RWPE1 (cell line): ENCODE data around the gene AMER2.

Experiments
- CTCF ChIA-PET: fragments of 350-600 bp; sonication (Branson Sonifier 250); formaldehyde crosslinking; extraction: SDS; loops from one replicate; lab custom pipeline; 2021; lab: Yijun Ruan, JAX
- POLR2A ChIA-PET: fragments of 400-600 bp; formaldehyde crosslinking; extraction: SDS; loops from one replicate; lab custom pipeline; 2020; ENCODE audit warnings: antibody characterized with exemption; ENCODE audit not compliant: low non-redundant PET; lab: Yijun Ruan, JAX
- DNase-seq: peaks from one replicate; pipeline ENCODE4 v3.0.0; 2012; ENCODE audit warnings: low spot score
- H3K27ac ChIP-seq: fragments of 450-650 bp; 2 replicates; pipeline ENCODE4 v1.5.1; 2017
- CTCF ChIP-seq: fragments of 450-650 bp; conservative IDR thresholded peaks from 2 replicates; pipeline ENCODE4 v1.5.1; 2017; ENCODE audit warnings: low read depth, mild to moderate bottlenecking

The AMER2 gene

DNA sequence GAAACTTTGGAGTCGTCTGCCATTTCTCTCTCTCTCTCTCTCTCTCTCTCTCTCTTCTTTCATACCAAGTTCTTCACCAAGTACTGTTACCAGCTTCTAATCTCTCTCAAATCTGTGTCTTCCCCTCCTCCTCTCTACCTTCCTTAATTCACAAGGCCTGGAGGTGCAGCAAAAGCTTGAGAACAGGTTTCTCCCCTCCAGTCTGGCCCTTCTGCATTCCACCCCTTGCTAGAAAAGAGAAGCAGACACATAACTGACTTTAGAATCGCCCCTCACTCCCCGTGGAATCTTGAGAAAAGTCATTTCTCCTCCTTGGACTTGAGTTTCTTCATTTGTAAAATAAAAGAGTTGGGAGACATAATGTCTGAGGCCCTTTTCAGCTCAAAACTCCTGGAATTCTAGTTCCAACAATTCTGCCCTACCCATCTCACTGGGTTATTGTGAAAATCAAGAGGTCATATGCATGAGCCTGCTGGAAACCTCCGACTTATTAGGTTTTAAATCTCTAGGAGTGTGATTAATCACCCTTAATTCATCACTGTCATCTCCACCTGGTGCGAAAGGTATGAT, 20.4 kb downstream of the AMER2 start:
- POLR2A ChIA-PET: no interaction called here
- DNase-seq: no peak
- H3K27ac ChIP-seq: no peak overlapping the region
- no peak for TF ChIP-seq CTCF
- CTCF ChIA-PET: no interaction called here

DNA sequence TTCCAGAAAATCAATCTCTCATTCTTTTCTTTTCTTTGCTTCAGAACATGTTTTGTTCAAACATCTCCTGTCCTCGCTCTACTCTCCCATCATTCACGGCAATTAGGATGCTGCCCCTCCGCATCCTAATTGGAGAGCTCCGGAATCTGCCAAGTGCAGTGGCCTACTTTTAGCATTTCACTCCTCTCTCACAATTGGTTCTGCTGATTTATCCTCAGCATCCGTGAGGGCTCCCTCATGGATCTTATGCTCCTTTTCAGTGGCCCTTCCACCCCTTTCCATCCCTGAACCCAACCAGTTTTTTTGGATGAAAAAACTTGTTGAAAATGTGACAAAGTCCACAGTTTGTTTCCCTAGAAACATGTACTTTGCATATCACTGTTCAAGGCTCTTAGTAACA, 22.4 kb downstream of the AMER2 start:
- CTCF ChIA-PET: interaction anchor here (0.6 kb wide), 1 partner anchor 59 kb away, joined by 5 read pairs; no protein-coding TSS in a partner anchor
- POLR2A ChIA-PET: no interaction called here
- TF ChIP-seq CTCF: no peak
- DNase-seq: no peak
- no peak overlapping the region for H3K27ac ChIP-seq

- no peak overlapping the region for H3K27ac ChIP-seq
- ChIA-PET CTCF (no interaction called here), POLR2A (no interaction called here)
- no peak for DNase-seq
- no peak for TF ChIP-seq CTCF
Measured at GRCh38 chr13:25148402-25148771, 23.7 kb downstream of the AMER2 start.

DNA sequence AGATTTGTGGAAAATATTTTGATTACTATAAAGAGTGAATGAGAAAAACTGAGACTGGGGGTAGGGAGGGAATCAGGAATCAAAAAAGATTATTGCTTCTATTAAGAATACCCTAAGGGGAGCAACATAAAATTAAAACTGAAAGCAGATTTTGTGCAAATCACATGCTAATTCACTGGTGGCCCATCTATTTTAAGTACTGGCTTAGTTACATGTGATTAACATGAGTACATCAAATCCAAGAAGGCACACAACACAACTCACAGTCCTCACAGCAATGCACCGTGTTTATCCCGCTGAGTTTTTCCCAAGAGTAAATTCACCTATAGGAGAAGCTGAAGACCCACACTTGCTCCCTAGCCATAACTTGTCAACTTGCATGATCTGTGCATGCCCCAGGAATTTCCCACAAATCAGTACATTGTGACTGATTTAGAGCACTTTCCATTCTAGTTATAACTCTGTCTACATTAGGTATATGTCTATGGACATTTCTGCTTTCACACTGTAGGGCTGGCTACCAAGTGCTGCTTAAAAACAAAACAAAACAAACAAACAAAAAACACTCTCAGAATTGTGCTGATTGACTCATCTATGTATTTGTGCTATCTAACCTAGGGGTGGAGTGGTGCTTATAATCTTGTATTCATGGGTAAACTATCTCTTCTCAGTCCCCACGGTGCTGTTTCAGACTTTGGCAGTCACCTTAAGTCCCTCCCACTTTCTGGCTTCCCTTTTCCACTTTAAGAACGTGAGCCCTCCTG, 24.3 kb downstream of the AMER2 start:
- ChIA-PET POLR2A (no interaction called here), CTCF (no interaction called here)
- DNase-seq: no peak
- no peak overlapping the region for H3K27ac ChIP-seq
- no peak for TF ChIP-seq CTCF

DNA sequence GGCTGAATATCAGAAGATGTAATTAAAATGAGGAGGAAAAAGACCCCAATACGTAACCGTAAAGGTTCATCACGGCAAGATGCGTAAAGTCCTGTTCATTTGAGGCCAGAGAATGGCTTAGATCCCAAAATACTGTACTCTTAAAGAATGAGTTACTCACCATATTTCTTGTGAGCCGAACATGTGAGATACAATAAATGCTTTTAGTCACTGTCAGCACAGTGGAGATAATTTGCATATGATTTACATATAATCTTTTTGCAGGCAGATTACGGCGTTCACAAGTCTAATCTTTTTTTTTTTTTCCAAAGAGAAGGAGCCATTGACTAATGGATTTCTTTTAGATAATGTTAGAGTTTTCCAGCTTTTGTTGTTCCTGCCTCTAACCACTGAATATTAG, 28.4 kb downstream of the AMER2 start:
- no peak for DNase-seq
- H3K27ac ChIP-seq: no peak overlapping the region
- no peak for TF ChIP-seq CTCF
- ChIA-PET CTCF (no interaction called here), POLR2A (no interaction called here)

DNA sequence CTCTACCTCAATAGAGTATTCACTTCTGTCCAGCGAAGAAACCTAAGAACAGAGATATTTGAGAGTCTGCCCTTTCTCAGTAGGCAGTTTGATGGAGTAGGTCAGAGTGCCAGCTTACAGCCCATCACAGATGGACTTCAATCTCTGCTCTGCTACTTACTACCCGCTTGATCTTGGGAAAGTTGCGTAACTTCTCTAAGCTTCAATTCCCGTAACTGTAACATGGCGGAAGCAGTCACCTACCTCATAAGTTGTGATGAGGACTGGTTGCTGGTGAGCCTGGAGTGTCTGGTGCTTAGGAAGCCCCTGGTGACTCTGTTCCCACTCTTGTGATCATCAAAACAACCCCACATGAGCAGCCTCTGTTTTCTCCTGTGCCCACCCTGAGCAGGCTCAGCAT, 31.0 kb downstream of the AMER2 start:
- POLR2A ChIA-PET: no interaction called here
- TF ChIP-seq CTCF: no peak
- H3K27ac ChIP-seq: no peak overlapping the region
- no peak for DNase-seq
- CTCF ChIA-PET: interaction anchor here (1.5 kb wide), 1 partner anchor 27 kb away, joined by 4 read pairs; no protein-coding TSS in a partner anchor
